DMS53 (cell line): ENCODE results near the gene ATP1A2.

Source experiments
- DNase-seq: peaks from one replicate; lab custom pipeline; 2025; lab: John Stamatoyannopoulos, UW

Gene ATP1A2

DNA sequence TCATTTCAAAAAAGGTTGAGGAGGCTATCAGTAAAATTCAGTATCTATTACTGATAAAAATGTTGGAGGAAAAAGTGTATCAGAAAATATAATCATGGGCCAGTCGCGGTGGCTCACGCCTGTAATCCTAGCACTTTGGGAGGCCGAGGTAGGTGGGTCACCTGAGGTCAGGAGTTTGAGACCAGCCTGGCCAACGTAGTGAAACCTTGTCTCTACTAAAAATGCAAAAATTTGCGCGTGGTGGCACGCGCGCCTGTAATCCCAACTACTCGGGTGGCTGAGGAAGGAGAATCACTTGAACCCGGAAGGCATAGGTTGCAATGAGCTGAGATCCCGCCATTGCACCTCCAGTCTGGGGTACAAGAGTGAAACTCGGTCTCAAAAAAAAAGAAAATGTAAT, 30.5 kb downstream of the ATP1A2 start:
- no peak for DNase-seq

DNA sequence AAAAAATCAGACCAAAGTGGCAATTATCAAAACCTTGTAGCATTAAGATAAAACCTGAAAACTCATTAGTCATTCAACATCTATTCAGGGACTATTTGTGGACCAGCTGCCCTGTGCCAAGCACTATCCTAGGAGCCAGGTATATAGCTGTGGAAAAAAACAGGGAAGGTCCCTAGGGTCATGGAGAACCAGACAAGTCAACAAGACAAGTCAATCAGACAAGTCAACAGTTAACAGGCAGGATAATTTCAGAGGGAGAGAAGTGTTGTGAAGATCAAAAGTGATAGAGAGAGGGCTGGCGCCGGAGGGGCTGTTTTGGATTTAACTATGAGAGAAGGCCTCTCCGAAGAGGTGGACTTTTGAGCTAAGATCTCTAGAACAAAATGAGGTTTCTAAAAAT, 32.6 kb downstream of the ATP1A2 start:
- DNase-seq, result no peak

- DNase-seq, result no peak
Measured at GRCh38 chr1:160149233-160149632, 33.7 kb downstream of the ATP1A2 start.

GRCh38 chr1:160149716-160150115, 34.2 kb downstream of the ATP1A2 start:
- no peak for DNase-seq

DNA sequence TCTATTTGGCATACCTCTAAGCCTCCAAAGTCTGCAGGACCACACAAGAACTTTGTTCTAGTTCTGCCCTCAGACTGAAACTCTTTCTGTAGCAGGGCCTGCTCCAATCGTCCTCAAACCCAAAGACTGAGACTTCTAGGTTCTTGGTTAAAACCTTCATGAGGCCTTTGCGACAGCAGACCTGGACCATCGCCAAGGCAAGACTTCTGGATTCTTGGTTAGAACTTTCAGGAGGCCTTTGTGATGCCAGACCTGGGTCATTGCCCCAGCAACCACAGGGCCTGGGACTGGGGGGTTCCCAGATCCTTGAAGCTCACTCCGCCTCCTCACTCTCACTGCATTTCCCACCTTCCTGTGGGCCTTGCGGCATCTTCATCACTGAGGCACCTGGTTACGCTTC, 35.7 kb downstream of the ATP1A2 start, which contains the start of gene ATP1A4:
Gene ATP1A4 (plus strand): TSS at position 301 of the 400 bp plus-strand sequence. CDS start 438 bp downstream, outside the sequence.
- no peak for DNase-seq

DNA sequence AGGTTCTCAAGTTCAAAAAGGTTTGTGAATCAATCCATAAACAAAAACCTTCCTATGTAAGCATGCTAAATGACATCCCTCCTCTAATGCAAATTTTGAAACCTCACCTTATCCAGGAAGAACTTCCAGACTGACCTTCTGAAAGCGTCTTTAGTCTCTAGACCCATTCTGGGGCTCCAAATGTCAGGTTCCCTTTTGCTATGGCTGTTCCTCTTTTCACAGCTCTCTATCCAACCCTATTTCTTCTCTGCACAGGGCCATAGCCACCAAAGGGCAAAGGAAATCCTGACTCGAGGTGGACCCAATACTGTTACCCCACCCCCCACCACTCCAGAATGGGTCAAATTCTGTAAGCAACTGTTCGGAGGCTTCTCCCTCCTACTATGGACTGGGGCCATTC, 39.2 kb downstream of the ATP1A2 start:
- DNase-seq, result no peak

GRCh38 chr1:160156361-160156760, 40.8 kb downstream of the ATP1A2 start:
- DNase-seq, result no peak

DNA sequence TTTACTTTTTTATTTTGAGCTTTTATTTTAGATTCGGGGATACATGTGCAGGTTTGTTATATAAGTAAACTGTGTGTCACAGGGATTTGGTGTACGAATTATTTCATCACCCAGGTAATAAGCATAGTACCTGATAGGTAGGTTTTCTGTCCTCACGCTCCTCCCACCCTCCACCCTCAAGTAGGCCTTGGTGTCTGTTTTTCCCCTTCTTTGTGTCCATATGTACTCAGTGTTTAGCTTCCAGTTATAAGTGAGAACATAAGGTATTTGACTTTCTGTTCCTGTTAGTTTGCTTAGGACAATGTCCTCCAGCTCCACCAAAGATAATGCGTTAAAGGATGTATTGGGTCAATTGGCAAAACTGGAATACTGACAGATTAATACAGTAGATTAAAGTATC, 41.6 kb downstream of the ATP1A2 start:
- no peak for DNase-seq

GRCh38 chr1:160158031-160158430, 42.5 kb downstream of the ATP1A2 start:
- DNase-seq, result no peak

GRCh38 chr1:160158534-160158933, 43.0 kb downstream of the ATP1A2 start:
- DNase-seq, result no peak

- DNase-seq, result peak; percentile 50
Measured at GRCh38 chr1:160159846-160160245, 44.3 kb downstream of the ATP1A2 start.

DNA sequence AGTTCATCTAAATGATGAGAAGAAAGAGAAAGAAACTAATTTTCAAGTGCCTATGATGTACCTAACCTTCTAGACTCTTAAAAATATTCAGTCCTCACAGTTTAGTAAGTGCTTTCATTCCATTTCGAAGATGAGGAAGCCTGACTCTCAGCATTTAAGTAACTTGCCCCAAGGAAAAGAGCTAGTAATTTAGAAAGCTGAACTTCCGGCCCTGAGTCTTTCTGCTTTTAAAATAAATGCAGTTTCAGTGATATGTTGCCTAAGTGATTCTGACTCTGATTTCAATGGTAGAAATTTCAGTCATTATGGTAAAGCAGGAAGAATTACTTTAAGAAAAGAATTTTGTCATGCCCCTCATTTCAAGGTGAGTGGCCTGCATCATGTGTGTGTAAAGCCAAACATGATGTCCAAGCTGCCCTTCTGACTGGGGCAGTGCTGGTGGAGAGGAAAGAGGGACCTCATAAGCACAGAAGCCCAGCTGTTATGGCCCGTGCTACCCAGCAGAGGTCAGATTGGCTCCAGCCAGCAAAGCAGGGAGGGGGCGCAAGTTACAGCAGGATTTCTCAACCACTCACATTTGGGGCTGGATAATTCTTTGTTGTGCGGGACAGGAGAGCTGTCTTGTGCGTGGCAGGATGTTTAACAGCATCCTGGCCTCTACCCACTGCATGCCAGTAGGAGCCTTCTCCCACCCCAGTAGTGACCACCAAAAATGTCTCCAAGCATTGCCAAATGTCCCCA, 46.6 kb downstream of the ATP1A2 start:
- DNase-seq, result peak; percentile 16

DNA sequence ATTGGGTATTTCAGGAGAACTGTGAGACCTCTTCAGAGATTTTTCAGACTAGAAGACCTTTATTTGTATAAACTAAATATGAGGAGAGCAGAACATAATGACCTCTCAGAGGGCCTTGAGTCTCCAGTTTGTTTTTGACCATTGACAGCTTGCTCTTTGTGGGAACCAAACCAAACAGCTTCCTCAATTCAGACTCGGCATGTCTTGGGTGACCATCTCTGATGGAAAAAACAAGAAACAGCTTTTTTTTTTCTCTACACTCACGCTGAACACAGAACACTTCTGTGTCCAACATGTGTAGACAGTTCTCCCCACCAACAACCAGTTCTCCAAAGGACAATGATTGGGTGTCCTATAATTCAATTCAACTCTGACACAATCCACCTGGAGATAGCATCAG, 47.4 kb downstream of the ATP1A2 start:
- no peak for DNase-seq

GRCh38 chr1:160163615-160164014, 48.1 kb downstream of the ATP1A2 start:
- DNase-seq, result peak; percentile 32

DNA sequence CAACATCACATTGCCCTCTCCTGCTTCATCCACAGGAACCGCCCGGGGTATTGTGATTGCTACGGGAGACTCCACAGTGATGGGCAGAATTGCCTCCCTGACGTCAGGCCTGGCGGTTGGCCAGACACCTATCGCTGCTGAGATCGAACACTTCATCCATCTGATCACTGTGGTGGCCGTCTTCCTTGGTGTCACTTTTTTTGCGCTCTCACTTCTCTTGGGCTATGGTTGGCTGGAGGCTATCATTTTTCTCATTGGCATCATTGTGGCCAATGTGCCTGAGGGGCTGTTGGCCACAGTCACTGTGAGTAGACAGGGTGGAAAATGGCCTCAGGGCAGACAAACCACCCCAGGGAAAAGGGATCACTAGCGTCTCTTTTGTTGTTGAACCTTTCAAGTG, 48.6 kb downstream of the ATP1A2 start:
- DNase-seq, result no peak

DNA sequence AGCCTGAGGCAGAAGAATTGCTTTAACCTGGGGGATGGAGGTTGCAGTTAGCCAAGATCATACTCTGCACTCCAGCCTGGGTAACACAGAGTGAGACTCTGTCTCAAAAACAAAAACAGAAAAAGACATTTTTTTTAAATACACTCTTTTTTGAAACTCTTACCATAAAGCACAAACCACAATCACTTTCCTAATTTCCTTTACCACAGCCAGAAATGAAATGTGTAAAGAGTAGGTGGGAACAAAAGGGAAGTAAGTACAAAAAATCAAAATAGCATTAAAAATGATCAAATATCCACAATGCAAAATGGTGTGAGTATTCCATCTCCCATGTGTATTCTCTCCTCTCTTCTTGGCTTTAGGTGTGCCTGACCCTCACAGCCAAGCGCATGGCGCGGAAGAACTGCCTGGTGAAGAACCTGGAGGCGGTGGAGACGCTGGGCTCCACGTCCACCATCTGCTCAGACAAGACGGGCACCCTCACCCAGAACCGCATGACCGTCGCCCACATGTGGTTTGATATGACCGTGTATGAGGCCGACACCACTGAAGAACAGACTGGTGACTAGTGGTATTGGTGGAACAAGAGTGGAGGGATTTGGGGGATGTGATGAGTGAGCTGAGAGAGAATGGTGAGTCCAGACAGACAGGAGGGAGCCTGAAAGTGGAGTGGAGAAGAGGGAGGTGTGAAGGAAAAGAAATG, 50.8 kb downstream of the ATP1A2 start:
- no peak for DNase-seq

DNA sequence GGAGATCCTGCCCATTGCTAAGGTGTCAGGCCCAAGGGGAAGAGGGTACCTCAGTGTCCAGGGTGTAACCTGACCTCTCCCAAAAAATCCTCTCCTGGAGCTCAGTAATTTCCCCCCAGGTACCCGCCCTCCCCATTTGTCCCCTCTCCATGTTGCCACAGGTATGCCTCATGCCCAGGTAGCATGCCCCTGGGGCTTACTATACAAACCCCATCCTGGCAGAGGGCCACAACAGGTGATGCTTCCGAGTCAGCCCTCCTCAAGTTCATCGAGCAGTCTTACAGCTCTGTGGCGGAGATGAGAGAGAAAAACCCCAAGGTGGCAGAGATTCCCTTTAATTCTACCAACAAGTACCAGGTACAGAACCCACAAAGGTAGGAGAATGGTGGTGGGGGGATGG, 51.5 kb downstream of the ATP1A2 start:
- no peak for DNase-seq

DNA sequence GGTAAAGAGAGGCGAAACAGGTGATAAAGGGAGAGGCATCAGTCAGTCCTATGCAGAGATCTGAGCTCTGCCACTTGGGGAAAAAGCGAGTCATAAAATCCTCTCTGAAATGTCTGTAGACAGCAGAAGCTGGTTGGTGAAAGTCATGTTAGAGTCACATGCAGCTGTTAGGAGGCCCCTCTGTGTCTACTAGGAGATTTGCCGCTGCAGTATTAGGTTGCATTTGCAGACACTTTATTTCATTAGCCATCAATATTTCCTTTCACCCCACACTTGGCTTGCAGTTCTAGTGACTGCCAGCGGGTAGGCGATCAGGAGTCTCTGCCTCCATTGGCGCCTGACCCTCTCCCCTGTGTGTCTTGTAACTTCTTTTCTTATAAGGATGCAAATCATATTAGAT, 52.0 kb downstream of the ATP1A2 start:
- DNase-seq, result no peak

DNA sequence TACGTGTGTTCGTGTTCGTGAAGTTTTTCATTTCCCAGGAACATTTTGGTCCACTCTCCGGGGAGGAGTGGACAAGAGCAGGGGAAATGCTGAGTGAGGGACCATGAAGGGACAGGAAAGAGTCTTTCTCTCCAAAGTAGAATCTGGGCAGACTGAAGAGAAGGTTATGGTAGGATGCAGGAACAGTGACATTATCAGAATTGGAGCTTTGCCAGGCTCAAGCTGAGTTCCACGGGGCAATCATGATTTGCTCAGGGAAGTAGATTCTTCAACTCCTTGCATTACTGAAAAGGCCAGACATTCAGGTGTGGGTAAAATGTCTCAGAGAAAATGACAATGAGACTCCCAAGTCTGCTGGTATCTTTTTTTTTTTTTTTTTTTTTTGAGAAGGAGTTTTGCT, 52.5 kb downstream of the ATP1A2 start:
- no peak for DNase-seq

- no peak for DNase-seq
Measured at GRCh38 chr1:160168609-160169369, 53.2 kb downstream of the ATP1A2 start.

DNA sequence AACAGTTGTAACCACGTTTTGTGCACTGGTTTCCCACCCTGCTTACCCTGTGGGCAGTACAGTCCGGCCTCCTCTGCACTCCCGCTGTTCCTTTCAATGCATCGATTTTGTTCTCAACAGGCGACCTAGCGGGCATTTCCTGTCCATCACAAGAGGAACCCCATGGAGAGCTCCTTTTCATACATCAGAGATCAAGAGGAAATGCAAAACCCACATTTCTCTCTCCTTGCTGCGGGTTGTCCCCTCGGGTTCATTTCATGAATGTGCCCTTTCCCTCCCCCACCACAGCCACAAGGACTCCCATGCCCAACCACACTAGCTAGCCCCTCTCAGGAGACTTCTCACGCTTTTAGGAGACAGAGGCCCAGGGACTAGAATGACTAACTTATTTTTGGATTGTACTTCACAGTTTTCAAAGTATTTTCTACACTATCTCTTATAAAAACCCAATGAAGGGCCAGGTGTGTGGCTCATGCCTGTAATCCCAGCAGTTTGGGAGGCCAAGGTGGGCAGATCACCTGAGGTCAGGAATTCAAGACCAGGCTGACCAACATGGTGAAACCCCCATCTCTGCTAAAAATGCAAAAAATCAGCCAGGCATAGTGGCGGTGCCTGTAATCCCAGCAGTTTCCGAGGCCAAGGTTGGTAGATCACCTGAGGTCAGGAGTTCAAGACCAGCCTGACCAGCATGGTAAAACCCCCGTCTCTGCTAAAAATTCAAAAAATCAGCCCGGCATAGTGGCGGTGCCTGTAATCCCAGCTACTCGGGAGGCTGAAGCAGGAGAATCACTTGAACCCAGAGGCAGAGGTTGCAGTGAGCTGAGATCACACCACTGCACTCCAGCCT, 54.2 kb downstream of the ATP1A2 start:
- DNase-seq, result peak; percentile 10

DNA sequence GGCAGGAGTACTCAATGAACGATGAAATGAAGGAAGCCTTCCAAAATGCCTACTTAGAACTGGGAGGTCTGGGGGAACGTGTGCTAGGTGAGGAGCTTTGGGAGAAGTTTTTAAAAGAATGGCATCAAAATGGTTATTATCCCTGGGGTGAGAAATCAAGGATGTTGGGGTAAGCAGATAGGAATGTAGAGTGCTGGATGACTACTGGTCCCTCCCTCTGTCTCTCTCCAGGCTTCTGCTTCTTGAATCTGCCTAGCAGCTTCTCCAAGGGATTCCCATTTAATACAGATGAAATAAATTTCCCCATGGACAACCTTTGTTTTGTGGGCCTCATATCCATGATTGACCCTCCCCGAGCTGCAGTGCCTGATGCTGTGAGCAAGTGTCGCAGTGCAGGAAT, 55.8 kb downstream of the ATP1A2 start:
- no peak for DNase-seq
